Fibroblast of lung (primary cell): ENCODE results near the gene CD82.

Source experiments
- CTCF ChIP-seq, 2 donors: IDR thresholded peaks in 1 of 2; conservative IDR thresholded peaks in 1 of 2; 1 replicate in 1 of 2; 2 replicates in 1 of 2; pipeline ENCODE4 v1.5.1; 2011 to 2012; ENCODE audit warnings: low read length in 2 of 2, control low read depth in 1 of 2, inconsistent platforms in 1 of 2, low read depth in 1 of 2, mild to moderate bottlenecking in 1 of 2
- EZH2 ChIP-seq: IDR thresholded peaks from 2 replicates; pipeline ENCODE4 v1.5.1; 2012; ENCODE audit warnings: low read length, control low read depth, mild to moderate bottlenecking; ENCODE audit errors: missing control alignments

GRCh38 chr11:44578279-44578678 lies 12.8 kb downstream of the CD82 start:
- TF ChIP-seq CTCF (conservative IDR thresholded peaks at IDR 0.05 in 1 of 2, IDR thresholded peaks at IDR 0.05 in 1 of 2; ENCODE audit: low read depth in 1 of 2, low read length in 2 of 2) (no peak), EZH2 (no peak)
